Subcutaneous adipose tissue (tissue), 4 donors: ENCODE results near the gene SAMD4A. TPM values are rescaled to one million over a fixed set of nuclear protein-coding genes. Genes with fewer than 3 reads are reported as not detected.

Experiments
- CTCF ChIP-seq: fragments of 450-650 bp; IDR thresholded peaks from one replicate; pipeline ENCODE4 v1.5.1; 2016; ENCODE audit warnings: low read depth, mild to moderate bottlenecking, control low read depth, antibody characterized with exemption, moderate library complexity
- total RNA-seq, 4 donors: library from RNA; depleted of rRNA; stranded (reverse); fragments of >200 nt; gene quantifications; one replicate each; pipeline ENCODE4 v1.1.0, GENCODE V29; 2016

The SAMD4A gene
- total RNA-seq, 4 donors from 2014 or later, result 30.0 to 65.9 (median 39.7) TPM

- TF ChIP-seq CTCF, result no peak
Observed at GRCh38 chr14:54772451-54772881, 205.5 kb downstream of the SAMD4A start.

GRCh38 chr14:54773171-54774006, 206.5 kb downstream of the SAMD4A start:
- no peak for TF ChIP-seq CTCF

GRCh38 chr14:54774824-54775223, 207.9 kb downstream of the SAMD4A start:
- TF ChIP-seq CTCF, result no peak

GRCh38 chr14:54775486-54776140, 208.7 kb downstream of the SAMD4A start:
- TF ChIP-seq CTCF, result no peak

- no peak for TF ChIP-seq CTCF
Observed at GRCh38 chr14:54776361-54777001, 209.6 kb downstream of the SAMD4A start.

- TF ChIP-seq CTCF, result no peak
Observed at GRCh38 chr14:54777395-54777794, 210.5 kb downstream of the SAMD4A start.
